CD4-positive, alpha-beta T cell treated with Interleukin-4 for 1 hour (primary cell): ENCODE results near the gene TEX48.

Experiments
- DNase-seq, 2 donors: peaks; one replicate each; pipeline ENCODE4 v3.0.0-alpha.2; 2020 to 2022

The TEX48 gene, protein sequence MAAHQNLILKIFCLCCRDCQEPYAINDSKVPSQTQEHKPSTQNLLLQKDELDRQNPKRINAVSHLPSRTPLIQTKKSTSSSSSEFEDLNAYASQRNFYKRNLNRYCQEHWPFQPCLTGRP

DNA sequence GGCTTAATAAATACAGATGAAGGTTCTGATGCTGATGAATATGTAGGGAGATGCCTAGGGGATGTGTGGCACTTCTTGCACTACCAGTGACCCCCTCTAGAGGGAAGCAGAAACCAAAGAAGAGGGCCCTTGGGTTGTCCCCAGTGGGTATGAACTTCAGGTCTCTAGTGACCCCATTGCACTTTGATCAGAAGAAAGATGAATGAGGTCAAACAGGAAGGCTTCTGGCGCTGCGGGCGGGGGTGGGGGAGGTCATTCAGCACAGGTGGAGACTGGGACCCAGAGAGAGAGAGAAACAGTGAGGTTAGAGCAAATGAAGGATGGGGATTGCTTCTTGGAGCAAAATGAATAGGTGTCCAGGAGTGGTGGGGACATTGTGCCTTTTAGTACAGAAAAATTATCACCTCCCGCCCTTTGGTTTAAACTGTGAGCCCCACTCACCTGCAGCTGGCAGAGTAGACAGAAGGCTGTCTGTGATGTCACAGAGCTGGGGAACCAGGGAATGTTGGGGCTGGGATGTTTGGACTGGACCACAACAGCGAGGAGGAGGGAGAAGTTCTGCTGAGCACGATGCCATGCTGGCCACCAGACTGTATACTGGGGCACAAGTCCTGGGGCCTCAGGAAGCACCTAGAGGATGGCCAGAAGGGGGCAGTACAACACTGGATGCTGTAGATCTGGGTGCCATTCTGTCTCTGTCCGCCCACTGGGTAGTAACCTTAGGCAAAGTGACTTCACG, at the start of gene TEX48:
Gene TEX48, minus strand, starts transcription at position 599 of the 739 bp plus-strand sequence. CDS start 10,469 bp downstream, outside the sequence.
- peak; percentile 79 to 84 for DNase-seq

DNA sequence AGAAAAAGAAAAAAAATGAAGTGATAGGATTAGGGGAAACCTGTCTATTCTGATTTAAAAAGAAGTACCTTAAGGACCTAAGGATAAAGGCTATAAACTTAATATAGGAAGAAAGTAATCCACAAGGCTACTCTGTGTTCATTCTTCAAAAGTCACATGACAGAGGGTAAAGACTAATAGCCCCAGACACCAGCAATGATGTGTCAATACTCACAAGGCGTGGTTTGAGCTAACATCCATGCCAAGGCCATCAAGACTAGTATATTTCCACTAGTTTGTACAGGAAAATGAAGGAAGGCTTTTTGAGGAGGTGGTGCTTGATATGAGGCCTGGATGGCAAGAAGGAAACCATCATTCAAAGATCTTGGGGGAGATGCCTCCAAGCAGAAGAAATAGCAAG, 49.7 kb upstream of the TEX48 start:
- no peak for DNase-seq

DNA sequence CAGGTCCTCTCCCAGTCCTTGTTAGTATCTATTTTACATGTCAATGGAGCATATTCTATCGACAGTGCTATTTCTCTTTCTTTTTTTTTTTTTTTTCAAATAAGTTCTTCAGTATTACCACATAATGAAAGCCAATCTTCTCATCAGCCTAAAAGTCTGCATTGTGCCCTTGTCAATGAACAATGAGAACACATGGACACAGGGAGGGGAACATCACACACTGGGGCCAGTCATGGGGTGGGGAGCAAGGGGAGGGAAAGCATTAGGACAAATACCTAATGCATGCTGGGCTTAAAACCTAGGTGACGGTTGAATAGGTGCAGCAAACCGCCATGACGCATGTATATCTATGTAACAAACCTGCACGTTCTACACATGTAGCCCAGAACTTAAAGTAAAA, 47.7 kb upstream of the TEX48 start:
- no peak for DNase-seq

DNA sequence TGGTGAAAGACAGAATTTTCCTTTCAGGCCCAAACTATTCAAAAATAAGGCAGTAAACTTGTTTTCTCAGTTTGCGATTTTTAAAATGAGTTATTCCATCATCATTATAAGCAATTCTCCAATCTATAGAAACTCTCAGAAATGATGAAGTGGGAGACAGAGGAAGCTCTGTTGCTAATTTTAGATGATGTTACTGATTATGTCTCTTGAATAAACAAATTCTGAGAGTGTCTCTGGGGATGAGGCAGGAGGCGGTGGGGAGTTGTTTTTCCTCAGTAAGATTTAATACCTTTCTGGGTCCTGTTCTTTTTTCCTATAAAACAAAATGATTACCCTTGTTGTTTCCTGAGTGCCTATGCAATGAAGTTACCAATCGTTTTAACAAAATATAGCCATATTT, 43.9 kb upstream of the TEX48 start:
- no peak for DNase-seq

DNA sequence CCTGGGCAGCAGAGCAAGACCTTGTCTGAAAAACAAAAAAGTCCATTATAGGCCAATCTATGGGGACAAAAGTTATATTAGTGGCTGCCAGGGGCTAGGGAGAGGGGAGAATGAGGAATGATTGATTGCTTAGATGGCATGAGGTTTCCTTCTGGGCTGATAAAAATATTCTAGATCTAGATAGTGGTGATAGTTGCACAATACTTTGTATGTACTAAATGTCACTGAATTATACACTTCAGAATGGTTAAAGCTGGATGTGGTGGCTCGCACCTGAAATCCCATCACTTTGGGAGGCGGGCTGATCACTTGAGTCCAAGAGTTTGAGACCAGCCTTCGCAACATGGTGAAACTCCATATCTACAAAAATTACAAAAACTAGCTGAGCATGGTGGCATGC, 42.8 kb upstream of the TEX48 start:
- DNase-seq: no peak

DNA sequence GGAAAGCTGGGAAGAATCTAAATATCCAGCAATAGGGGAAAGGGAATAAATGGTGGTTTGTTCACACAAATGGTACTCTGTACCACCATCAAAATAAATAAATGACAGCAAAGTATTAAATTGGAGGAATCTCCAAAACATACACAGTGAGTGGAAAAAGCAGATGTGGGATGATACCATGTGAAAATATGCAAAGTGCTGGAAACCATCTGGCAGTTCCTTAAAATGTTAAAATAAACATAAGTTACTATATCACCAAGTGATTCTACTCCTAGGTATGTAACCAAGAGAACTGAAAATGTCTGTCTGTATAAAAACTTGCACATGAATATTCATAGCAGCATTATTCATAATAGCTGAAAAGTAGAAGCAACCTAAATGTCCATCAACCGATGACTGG, 41.9 kb upstream of the TEX48 start:
- no peak for DNase-seq

DNA sequence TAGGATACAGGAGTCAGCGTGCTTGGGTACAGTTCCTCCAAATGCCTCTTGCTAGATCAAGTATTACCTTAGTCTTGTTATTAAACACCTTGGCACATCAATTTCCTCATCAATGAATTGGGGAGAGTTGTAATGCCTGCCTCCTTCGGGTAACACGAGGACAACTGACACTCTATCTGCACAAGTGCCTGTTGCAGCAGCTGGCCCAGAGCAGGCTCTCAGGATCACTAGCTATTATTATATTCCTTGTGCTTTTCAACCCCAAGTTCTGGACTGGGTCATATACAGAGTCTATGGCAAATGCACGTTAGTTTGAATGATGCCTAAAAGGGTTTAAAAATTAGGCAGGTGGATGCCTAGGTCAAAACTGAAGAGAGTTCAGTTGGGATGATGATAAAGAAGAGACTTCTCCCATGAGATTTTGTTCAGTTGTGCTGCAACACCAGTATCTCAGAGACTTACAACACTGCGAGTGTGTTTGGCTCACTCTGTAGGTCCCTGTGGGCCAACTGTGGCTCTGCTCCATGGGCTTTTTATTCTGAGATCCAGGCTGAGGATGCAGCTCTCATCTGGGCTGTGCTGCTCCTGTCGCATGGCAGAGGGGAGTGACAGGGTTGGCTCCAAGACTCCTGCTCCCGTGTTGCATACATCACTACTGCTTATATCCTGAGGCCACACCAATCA, 41.1 kb upstream of the TEX48 start:
- DNase-seq: no peak

DNA sequence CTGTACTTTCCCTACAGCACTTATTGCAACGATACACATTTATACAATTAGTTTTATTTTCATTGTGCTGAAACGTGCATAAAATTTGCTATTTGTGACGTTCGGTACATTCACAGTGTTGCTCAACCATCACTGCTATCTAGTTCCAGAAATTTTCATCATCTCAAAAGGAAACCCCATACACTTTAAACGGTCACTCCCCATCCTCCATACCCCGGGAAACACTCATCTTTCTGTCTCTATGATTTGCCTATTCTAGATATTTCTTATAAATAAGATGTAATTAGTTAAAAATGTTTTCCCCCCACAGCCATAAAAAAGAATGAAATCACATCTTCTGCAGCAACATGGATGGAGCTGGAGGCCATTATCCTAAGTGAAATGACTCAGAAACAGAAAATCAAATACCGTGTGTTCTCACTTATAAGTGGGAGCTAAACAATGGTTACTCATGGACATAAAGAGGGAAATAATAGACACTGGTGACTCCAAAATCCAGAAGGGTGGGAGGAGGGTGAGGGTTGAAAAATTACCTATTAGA, 40.2 kb upstream of the TEX48 start:
- no peak for DNase-seq

DNA sequence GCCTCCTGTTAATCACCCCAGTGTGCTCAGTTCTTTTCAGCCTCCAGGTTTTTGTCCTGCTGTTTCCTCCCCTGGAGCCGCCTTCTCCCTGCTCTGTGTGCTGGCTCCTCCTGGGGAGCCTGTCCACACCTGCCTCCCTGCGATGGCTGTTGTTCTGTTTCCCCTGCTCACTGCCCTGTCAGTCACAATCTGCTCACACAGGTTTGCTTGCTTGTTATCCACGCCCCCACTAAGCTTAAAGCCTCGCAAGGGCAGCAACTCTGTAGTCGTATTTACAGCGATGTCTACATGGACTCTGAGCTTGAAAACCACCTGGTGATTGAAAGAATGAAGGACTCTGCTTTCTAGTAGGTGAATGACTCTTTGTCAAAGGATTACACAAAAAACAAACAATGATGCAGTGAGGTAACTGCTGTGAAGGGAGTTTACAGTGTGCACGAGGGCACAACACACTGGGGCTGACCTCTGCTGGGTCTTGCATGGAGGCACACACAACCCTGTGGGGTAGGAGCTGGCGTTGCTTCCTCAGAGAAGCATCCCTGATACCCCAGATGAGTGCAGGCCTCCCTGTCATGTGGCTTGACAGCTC, 39.6 kb upstream of the TEX48 start:
- no peak for DNase-seq

DNA sequence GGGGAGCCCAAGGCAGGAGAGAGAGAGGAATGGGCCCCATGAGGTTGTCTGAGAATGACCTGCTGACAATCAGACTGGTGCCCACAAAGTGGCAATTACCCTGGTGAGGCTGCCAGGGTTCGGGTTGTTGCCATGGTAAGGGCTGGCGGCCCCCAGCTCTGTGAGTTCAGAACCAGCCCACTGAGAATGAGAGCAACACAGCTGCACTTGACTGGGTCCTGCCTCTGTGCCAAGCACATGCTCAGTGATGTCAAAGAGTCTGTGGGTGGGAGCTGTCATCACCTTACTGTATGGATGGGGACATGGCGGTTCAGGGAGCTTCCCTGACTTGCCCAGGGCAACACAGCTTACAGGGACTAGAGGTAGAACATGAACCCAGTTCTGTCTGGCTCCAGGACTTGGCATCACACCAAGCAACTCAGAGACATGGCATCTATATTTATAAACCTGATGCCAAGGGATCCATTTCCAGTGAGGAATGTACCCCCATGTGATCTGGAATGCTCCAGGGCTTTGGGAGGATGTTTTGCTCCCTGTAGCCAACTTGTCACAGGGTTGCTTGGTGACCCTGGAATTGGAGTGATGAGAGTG, 38.2 kb upstream of the TEX48 start:
- no peak for DNase-seq

DNA sequence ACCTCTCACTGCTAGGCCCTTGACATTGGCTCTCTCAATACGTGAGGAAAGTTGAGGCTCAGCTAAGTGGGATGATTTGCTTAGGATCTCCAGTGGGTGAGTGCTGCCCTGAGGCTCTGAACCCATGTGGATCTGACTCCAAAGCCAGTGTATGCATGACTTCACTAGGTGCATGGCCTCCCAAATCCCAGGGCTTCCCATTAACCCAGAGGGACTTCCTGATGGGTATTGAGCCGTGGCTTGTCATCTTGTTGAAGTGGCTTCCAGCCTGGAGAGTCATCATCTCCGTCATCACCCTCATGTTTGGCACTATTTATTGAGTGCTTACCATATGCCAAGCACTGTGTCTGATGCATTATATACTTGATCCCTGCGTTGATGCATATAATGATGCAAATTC, 37.3 kb upstream of the TEX48 start:
- no peak for DNase-seq

DNA sequence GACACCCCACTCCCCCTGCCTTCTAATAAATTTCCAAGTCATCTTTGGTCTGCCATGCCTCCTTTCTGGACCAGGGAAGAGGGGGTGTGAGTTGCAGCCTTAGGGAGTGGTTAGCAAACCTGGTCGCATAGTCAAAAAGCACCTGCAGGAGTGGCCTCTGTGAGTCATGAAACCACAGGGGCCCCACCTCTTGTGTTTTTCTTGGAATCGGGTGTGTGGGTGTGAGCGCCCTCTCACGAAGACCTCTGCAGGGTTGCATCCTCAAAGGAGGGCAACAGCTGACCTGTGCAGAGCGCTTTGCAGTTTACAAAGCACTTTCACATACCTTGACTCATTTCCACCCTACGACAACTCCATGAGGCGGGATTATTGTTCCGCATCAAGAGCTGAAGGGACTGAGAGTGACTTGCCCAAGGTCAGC, 36.8 kb upstream of the TEX48 start:
- DNase-seq: peak; percentile 77 to 86

DNA sequence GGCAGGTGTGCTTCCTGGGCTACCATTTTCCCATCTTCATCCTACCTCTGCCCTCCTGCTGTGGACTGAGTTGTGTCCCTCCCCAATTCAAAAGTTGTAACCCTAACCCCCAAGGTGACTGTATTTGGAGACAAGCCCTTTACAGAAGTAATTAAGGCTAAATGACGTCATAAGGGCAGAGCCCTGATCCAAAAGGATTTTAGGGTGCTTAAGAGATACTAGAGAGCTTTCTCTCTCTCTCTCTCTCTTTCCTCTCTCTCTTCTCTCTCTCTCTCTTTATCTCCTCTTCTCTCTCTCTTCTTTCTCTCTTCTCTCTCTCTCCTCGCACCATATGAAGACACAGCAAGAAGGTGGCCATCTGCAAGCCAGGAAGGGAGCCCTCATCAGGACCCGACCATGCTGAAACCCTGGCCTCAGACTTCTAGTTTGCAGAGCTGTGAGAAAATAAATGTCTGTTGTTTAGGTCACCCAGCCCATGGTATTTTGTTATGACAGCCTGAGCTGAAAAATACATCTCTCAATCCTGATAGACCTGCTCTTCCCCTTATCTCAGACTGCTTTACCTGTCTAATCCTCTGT, 36.0 kb upstream of the TEX48 start:
- DNase-seq: no peak

DNA sequence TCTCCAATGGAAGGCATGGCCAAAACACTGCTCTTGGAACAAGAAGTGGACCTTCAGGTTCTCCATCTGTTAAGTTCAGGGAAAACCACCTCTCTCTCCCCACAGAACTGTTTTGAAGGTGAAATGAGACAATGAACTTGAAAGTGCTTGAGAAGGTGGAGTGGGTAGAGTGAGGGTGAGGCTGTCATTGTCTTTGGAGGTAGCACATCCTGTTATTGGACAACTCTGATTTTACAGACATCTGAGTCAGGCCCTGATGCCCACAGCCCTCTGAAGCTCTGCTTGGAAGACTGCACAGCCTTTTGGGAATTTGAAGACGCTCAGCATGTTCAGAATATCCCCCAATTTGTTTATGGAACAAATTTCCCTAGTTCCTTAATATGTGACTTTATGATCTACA, 27.6 kb upstream of the TEX48 start:
- DNase-seq: no peak

DNA sequence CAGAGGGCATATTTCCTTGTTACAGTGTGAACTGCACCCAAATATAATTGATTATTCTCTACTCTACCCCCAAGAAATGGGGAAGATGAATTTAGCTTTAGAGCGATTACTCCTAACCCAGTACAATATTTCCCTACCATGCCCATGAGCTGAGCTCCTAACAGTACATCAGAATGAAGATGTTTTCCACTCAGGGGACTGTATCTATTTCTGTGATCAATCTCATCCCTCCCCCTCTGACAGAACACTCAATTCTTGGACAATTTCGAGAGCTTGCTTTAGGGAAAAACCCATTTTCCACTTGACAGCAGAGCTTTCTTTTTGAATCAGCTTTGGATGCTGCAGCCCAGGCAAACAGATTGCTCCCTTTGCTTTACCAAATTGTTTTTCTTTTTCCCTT, 24.7 kb upstream of the TEX48 start:
- DNase-seq: no peak

DNA sequence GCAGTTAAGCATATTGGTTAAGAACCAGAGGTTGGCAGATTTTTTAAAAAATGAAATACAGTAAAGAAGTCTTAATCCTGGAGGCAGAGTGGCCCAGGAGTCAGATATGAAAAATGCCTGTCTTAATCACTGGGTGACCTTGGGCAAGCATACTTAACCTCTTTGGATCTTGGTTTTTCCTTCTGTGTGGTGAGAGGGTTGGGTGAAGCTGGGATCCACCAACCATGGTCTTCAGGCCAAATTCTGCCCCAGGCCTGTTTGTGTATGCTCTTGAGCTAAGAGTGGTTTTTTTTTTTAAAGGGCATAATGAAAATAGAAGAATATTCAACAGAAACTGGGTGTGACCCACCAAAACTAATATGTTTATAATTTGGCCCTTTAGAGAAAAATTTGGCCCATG, 20.0 kb upstream of the TEX48 start:
- DNase-seq: no peak

DNA sequence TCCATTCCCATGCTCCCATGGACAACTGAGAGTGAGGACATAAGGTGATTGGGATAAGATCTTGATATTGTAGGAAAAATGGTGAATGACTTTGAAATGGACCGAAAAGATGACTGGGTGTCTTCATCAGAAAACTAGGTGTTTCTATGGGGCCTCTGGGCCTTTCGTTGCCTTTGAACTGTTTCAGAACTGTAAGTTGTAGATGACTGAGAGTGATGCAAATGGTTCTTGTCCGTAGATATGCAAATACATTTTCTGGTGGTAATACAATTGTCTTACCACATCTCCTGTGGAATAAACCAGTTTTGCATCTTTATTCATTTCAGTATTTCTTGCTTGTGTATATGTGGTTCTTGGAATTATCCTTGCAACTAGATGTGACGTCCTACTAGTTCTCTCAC, 16.0 kb upstream of the TEX48 start:
- DNase-seq: no peak

DNA sequence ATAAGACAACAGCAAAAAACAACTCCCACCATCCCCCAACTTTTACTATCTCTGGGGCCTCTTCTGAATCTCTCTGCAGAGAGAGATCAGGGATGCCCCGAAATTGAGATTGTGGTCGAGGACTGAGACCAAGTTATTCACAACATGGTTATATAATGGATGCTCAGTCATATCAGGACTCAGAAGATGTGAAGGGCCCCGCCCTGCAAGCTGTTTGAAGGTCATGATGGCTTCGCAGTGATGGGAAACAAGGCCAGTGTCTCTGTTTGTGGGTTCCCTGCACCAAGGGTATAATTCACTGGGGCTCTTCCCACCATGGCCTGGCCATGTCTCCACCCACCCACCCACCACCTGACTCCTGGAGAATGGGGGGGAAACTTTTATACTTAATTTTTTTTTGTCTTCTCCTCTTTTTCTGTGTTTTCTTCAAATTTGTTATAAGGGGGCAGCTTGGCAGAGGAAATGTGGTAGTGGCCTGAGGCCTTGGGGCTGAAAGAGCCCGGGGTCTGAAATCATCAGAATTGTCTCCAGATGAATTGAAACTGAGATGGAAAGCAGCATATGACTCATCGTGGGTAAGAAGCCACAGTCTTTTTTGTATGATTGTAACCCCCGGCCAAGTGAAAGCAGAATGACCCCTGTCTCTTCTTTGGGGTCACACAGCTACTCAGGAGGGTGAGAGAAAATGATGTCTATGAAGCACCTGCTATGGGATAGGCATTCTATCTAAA, 15.0 kb upstream of the TEX48 start:
- DNase-seq: peak in 1 of 2 donors; percentile 42

DNA sequence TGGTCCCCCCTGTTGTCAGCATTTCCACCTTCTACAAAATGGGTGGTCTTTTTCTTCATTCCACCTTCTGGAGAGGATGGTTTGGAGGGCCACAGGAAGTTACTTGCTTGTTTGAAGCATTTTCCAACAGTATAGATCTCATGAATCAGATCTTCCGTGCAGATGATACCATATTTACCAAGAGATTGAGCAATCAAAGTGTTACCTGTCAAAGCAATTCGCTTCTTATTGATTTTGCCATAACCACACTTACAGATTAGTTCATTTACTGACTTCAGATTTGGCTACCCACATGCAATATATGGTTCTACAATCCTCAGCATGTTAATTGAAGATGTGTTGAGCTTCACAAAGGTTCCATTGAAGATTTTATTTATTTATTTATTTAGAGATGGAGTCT, 14.0 kb upstream of the TEX48 start:
- no peak for DNase-seq

DNA sequence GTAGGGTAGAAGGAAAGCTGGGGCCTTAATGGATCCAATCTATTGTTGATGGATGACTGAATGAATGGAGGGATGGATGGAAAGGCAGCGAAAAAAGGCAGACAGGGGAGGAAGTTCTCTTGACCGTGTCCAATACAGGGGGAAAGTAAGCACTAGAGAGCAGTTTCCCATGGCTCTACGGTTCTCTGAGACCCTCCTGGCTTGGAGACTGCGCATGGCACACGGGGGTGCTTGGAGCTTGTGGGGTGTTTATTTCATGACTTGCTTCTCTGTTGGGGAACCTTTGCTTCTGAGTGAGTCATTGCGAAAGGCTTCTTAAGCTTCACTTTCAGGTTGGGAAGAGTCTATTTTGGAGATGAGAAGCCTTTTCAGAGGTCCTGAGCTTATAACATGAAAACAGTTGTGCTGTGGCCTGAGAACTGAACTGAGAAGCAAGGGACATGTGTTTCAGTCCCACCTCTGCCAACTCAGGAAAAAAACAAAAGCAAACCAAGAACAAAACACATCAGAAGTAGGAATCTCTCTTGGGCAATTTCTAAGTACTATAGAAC, 12.8 kb upstream of the TEX48 start:
- no peak for DNase-seq

DNA sequence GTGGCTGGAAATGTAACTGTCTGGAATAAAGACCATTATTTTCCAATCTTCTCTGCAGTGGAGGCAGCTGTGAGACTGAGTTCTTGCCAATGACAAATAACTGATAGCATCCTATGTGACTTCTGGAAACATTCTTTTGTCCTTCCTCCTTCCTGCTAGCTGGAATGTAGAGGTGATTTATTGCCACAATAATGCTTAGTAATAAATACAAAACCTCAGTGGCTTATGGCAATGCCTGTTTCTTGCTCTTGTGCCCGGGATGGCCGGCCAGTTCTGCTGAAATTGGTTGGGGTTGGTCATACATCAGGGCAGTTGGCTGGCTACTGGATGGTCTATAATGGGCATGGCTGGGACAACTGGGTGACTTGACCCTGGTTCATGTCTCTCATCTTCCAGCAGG, 12.2 kb upstream of the TEX48 start:
- no peak for DNase-seq
